ENCODE data around the gene GDF3.

GRCh38 chr12:7667125-7667524 lies 28.4 kb downstream of the GDF3 start:
- TF ChIP-seq CTCF (IDR thresholded peaks at IDR 0.05) (no peak), POLR2A (IDR thresholded peaks at IDR 0.05) (no peak), POLR2AphosphoS5 (IDR thresholded peaks at IDR 0.05) (no peak)

Measured in breast epithelium (tissue), 3 donors.